HG03469 (cell line): ENCODE data around the gene BMS1.
"Not testable (repeated sequence)": the region's sequence is repeated elsewhere in the genome, so short reads cannot be mapped to it uniquely, and the experiment has no call there.

Experiments used
- ATAC-seq: cut with Tn5 transposase; IDR thresholded peaks from one replicate; pipeline ENCODE4 v1.9.1; 2021; ENCODE audit warnings: mild to moderate bottlenecking, moderate library complexity, moderate number of reproducible peaks; ENCODE audit not compliant: unreplicated experiment

BMS1 gene

GRCh38 chr10:42783181-42783549 is 570 bp downstream of the BMS1 start:
- ATAC-seq = no peak

- no peak for ATAC-seq
Measured at GRCh38 chr10:42785759-42786158, 3.2 kb downstream of the BMS1 start.

- no peak for ATAC-seq
Measured at GRCh38 chr10:42790835-42791234, 8.2 kb downstream of the BMS1 start.

- ATAC-seq = no peak
Measured at GRCh38 chr10:42795701-42796100, 13.1 kb downstream of the BMS1 start.

GRCh38 chr10:42801135-42801534 is 18.5 kb downstream of the BMS1 start:
- ATAC-seq = no peak

DNA sequence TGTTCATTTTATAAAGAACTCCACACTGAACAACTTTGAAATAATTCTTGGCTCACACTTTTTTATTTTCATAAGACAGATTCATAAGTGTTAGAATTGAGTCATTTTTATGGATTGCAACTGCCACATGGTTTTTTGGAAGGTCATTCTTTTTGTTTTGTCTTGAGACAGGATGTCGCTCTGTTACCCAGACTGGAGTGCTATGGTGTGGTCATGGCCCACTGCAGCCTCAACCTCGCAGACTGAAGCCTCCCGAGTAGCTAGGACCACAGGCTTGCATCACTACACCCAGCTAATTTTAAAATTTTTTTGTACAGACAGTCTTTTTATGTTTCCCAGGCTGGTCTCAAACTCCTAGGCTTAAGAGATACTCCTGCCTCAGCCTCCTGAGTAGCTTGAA is 20.3 kb downstream of the BMS1 start:
- no peak for ATAC-seq

- ATAC-seq = peak; percentile 73
Measured at GRCh38 chr10:42809676-42810075, 27.1 kb downstream of the BMS1 start.

- ATAC-seq = no peak
Measured at GRCh38 chr10:42812028-42812427, 29.4 kb downstream of the BMS1 start.

- not testable (repeated sequence) for ATAC-seq
Measured at GRCh38 chr10:42813989-42814687, 31.5 kb downstream of the BMS1 start.

- ATAC-seq = not testable (repeated sequence)
Measured at GRCh38 chr10:42816334-42816733, 33.7 kb downstream of the BMS1 start.

DNA sequence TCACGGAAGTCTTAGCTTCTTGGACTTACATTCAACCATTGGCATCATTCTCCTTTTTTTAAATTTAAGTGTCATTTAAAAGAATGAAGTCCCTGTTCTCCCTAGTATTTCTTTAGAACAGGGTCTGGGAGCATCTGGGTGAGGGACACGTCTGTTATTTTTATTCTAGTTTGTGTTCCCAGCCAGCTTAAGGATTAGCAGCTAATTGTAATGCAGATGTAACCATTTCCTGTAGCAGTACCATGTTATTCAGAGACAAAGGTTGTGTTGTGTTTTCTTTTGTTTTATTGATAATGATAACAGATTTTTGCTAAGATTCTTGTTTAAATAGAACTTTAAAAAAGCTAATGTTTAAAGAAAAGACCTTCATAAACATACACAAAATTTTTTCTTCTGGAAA is 34.3 kb downstream of the BMS1 start:
- no peak for ATAC-seq

GRCh38 chr10:42817417-42817816 is 34.8 kb downstream of the BMS1 start:
- not testable (repeated sequence) for ATAC-seq

GRCh38 chr10:42826759-42827158 is 44.2 kb downstream of the BMS1 start:
- ATAC-seq = not testable (repeated sequence)

DNA sequence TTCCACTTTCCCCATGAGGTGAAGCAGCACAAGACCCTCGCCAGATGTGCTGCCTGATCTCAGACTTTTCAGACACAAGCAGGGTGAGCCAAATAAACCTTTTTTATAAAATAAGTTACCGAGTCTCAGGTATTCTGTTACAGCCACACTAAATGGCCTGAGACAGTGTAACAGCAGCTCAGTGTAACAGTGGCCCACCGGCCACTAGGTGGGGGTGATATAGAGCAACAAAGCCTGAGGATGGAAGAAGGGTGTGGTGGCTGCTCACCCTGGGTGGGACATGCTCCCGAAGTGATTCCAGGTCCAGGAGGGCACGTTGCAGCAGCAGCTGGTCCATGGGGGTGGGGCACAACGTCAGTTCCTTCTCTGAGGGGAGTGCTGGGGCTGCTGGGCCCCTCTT is 44.6 kb downstream of the BMS1 start:
- ATAC-seq = no peak

DNA sequence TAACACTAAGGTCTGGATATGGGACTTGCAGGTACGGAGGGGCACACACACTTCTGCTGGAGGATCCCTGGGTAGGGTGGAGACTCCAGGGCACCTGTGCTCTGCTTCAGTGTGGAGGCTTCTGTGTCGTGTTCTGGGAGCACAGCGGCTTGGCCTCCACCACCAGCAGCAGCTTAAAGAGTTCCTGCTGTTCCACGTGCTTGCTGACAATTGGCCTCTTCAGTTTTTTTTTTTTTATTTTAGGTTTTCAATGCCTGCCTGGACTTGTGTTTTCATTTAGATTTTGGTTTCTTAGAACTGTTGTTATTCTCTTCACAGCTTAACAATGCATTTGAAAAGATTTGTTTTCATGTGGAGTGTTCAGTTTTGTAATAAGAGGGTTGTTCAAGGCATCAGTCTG is 45.8 kb downstream of the BMS1 start:
- not testable (repeated sequence) for ATAC-seq

DNA sequence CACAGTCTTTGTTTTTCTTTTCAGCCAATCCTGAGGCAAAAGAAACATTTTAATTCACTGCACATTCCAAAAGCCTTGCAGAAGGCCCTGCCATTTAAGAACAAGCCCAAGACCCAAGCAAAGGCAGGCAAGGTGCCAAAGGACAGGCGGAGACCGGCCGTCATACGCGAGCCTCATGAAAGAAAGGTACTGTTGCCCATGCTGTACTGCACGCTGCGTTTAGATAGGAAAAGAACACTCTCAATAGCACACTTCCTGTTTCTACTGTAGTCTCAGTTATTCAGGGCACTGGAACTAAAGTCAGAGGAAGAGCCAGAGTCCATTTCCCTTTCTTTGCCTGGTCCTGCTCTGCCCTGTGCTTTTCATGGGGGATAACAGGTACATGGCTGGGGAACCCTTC is 47.6 kb downstream of the BMS1 start:
- ATAC-seq = no peak

DNA sequence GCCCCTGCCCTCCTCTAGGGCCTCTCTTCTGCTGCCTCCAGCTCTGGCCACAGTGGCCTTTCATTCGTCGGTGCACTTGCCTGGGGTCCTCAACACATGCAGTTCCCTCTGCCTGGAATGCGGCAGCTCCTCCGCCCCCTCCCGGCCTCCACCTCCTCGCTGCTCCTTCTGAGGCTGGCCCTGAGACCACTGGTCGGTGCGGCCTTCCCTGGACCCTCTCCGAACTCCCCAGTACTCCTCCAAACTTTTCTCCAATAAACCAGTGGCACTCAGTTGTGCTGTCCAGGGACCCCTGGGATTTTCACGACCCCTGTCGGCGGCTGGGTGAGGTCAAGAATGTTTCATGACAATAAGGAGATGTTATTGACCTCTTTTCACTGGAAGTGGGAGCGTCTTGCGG is 53.5 kb downstream of the BMS1 start:
- no peak for ATAC-seq

DNA sequence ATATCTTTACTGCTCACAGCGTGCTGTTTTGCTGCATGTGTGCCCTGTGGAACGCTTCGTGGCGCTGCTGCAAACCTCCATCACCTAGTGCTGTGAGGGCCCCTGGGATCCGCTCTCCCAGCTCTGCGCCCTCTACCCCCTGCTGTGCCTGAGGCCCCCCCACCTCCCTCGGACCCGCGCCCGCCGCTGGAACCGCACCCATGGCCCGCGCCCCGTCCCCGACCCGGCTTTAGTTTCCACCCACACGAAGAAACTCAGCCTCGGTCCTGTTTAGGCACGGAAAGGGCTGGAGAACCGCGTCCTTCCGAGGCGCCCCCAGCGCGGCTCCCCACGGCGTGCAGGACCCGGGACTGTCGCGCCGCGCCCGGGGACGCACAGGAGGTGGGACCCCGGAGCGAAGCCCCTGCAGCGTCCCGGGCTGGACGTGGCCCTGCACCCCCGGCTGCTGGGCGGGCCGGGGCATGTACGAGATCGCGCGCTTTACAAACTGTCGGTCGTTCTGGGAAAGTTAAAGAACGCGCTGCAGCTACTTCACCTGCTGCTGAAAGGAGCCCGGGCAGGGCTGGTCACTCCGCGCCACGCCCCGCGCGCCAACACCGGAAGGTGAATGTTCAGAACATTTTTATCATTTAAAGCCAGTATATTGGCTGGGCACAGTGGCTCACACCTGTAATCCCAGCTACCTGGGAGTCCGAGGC is 54.3 kb downstream of the BMS1 start:
- no peak for ATAC-seq

GRCh38 chr10:42844810-42845209 is 62.2 kb downstream of the BMS1 start:
- ATAC-seq = not testable (repeated sequence)

DNA sequence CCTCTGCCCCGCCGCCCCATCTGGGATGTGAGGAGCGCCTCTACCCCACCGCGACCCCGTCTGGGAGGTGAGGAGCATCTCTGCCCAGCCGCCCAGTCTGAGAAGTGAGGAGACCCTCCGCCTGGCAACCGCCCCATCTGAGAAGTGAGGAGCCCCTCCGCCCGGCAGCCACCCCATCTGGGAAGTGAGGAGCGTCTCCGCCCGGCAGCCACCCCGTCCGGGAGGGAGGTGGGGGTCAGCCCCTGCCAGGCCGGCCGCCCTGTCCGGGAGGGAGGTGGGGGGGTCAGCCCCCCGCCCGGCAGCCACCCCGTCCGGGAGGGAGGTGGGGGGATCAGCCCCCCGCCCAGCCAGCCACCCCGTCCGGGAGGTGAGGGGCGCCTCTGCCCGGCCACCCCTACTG is 64.7 kb downstream of the BMS1 start:
- not testable (repeated sequence) for ATAC-seq

DNA sequence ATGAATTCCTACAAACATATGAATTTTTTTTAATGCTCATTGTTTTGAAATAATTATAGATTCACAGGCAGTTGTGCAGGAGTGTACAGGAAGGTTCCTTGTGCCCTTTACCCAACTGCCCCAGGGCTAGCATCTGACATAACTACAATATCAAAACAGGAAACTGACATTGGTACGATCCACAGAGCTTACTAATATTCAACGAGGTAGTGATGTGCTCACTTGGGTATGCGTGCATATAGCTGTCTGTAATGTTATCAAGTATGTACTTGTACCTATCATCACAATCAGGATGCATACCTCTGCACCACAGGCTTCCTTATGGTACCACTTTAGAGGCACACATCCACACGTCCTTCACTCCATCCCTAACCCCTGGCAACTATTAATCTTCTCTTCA is 68.3 kb downstream of the BMS1 start:
- no peak for ATAC-seq

DNA sequence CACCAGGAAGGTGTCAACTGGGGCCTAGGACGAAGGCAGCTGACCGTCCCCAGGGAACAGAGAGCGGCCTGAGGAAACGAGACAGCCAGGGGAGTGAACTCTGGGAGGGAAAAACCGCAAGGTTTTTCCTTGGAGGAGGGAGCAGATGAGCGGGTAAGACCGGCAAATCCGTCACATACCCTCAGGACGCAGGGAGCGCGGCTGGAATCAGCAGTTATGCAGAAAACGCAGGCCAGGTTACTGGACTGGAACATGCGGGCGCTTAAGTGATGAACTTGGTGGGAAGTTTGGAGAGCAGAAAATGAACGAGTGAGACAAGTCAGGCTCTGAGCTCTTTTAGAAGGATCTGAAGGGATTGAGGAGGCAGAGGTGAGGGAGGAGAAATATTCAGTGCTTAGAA is 76.7 kb downstream of the BMS1 start:
- no peak for ATAC-seq

- ATAC-seq = not testable (repeated sequence)
Measured at GRCh38 chr10:42860016-42860415, 77.4 kb downstream of the BMS1 start.
